Liver (tissue), 9 donors: Measurements from ENCODE around the gene BRD1. TPM values are rescaled to one million over a fixed set of nuclear protein-coding genes. Genes with fewer than 3 reads are reported as not detected.

ENCODE experiments used
- DNase-seq: peaks from one replicate; pipeline ENCODE4 v3.0.0-alpha.2; 2017; ENCODE audit warnings: low spot score
- H3K27ac ChIP-seq, 2 donors: one replicate each; pipeline ENCODE4 v1.7.0; 2013; ENCODE audit warnings: inconsistent platforms in 2 of 2, low read length in 2 of 2, control low read depth in 1 of 2, low read depth in 1 of 2, mild to moderate bottlenecking in 1 of 2
- H3K27me3 ChIP-seq, 4 donors: one replicate each; pipeline versions ENCODE4 v1.6.1 to v1.7.0; 2013; ENCODE audit warnings: low read length in 3 of 4, inconsistent platforms in 1 of 4, mild to moderate bottlenecking in 1 of 4, moderate library complexity in 1 of 4; ENCODE audit not compliant: control insufficient read depth in 4 of 4, insufficient read depth in 4 of 4
- H3K36me3 ChIP-seq, 4 donors: one replicate each; pipeline versions ENCODE4 v1.6.1 to v1.7.0; 2013; ENCODE audit warnings: low read length in 3 of 4, mild to moderate bottlenecking in 3 of 4, low read depth in 1 of 4, moderate library complexity in 1 of 4; ENCODE audit not compliant: control insufficient read depth in 4 of 4, insufficient read depth in 3 of 4
- H3K4me1 ChIP-seq, 4 donors: one replicate each; pipeline versions ENCODE4 v1.6.1 to v1.7.0; 2013; ENCODE audit warnings: low read length in 3 of 4, mild to moderate bottlenecking in 3 of 4, moderate library complexity in 1 of 4; ENCODE audit not compliant: control insufficient read depth in 4 of 4, insufficient read depth in 4 of 4
- H3K4me3 ChIP-seq, 3 donors: one replicate each; pipeline versions ENCODE4 v1.6.1 to v1.7.0; 2013; ENCODE audit warnings: low read length in 3 of 3, control low read depth in 1 of 3, low read depth in 1 of 3, mild to moderate bottlenecking in 1 of 3
- H3K9ac ChIP-seq, 2 donors: one replicate each; pipeline ENCODE4 v1.7.0; 2013; ENCODE audit warnings: low read length in 2 of 2, mild to moderate bottlenecking in 2 of 2, moderate library complexity in 2 of 2, control low read depth in 1 of 2, low read depth in 1 of 2
- H3K9me3 ChIP-seq, 4 donors: one replicate each; pipeline versions ENCODE4 v1.6.1 to v1.7.0; 2013; ENCODE audit warnings: low read length in 3 of 4; ENCODE audit not compliant: control insufficient read depth in 4 of 4
- EGR1 ChIP-seq, 2 donors: IDR thresholded peaks; 2 replicates each; pipeline ENCODE4 v1.6.1; 2016 to 2018; ENCODE audit warnings: antibody characterized with exemption in 2 of 2, low read depth in 2 of 2
- FOXA1 ChIP-seq: IDR thresholded peaks from 2 replicates; pipeline ENCODE4 v1.6.1; 2016; ENCODE audit warnings: antibody characterized with exemption
- FOXA2 ChIP-seq: IDR thresholded peaks from 2 replicates; pipeline ENCODE4 v1.6.1; 2016; ENCODE audit warnings: antibody characterized with exemption
- GABPA ChIP-seq, 2 donors: IDR thresholded peaks in 1 of 2; conservative IDR thresholded peaks in 1 of 2; 2 replicates each; pipeline ENCODE4 v1.6.1; 2016; ENCODE audit warnings: antibody characterized with exemption in 2 of 2, mild to moderate bottlenecking in 1 of 2, moderate library complexity in 1 of 2
- HNF4G ChIP-seq: IDR thresholded peaks from 2 replicates; pipeline ENCODE4 v1.6.1; 2016; ENCODE audit warnings: antibody characterized with exemption
- JUND ChIP-seq, 2 donors: IDR thresholded peaks; 2 replicates each; pipeline ENCODE4 v1.6.1; 2016; ENCODE audit warnings: antibody characterized with exemption in 2 of 2
- NR2F2 ChIP-seq: IDR thresholded peaks from 2 replicates; pipeline ENCODE4 v1.6.1; 2016; ENCODE audit warnings: antibody characterized with exemption
- RAD21 ChIP-seq, 2 donors: IDR thresholded peaks; 2 replicates each; pipeline ENCODE4 v1.6.1; 2016; ENCODE audit warnings: antibody characterized with exemption in 2 of 2, mild to moderate bottlenecking in 2 of 2
- RXRA ChIP-seq, 2 donors: IDR thresholded peaks; 2 replicates each; pipeline ENCODE4 v1.6.1; 2017 to 2018; ENCODE audit warnings: antibody characterized with exemption in 2 of 2, mild to moderate bottlenecking in 1 of 2
- SP1 ChIP-seq: IDR thresholded peaks from 2 replicates; pipeline ENCODE4 v1.6.1; 2018; ENCODE audit warnings: antibody characterized with exemption, mild to moderate bottlenecking
- TAF1 ChIP-seq: conservative IDR thresholded peaks from 2 replicates; pipeline ENCODE4 v1.6.1; 2016; ENCODE audit warnings: antibody characterized with exemption, mild to moderate bottlenecking
- YY1 ChIP-seq: IDR thresholded peaks from 2 replicates; pipeline ENCODE4 v1.6.1; 2016; ENCODE audit warnings: antibody characterized with exemption, mild to moderate bottlenecking
- WGBS: extraction: QIAGEN DNeasy Blood & Tissue Kit; methylation state at CpG from one replicate; pipeline ENCODE4 v1.1.7; 2013; 5-methylcytosine and 5-hydroxymethylcytosine counted together
- polyA plus RNA-seq, 2 donors: library from polyadenylated mRNA; stranded (reverse) in 1 of 2; unstranded in 1 of 2; fragments of 200-250 nt in 1 of 2; fragments of >200 nt in 1 of 2; fragmentation: Nextera tagmentation in 1 of 2; extraction: Ambion mirVana in 1 of 2; gene quantifications; one replicate each; pipeline versions ENCODE4 v1.2.1 to v1.2.3, GENCODE V29; 2013 to 2015
- total RNA-seq, 2 donors: library from RNA; depleted of rRNA; stranded (reverse); fragments of >200 nt; gene quantifications; one replicate each; pipeline ENCODE4 v1.2.3, GENCODE V29; 2014
- TF ChIP-seq, protein P1 (sequence below): fragments of 150-350 bp; IDR thresholded peaks from 2 replicates; pipeline ENCODE4 v1.5.1; 2017; ENCODE audit warnings: improper control_type of control experiment, low read depth, low read length; ENCODE audit not compliant: missing input control
- TF ChIP-seq, protein P2 (sequence below): IDR thresholded peaks from 2 replicates; pipeline ENCODE4 v1.6.1; 2016; ENCODE audit warnings: antibody characterized with exemption
- TF ChIP-seq, protein P3 (sequence below): IDR thresholded peaks from 2 replicates; pipeline ENCODE4 v1.6.1; 2016; ENCODE audit warnings: antibody characterized with exemption, mild to moderate bottlenecking
- TF ChIP-seq, protein P4 (sequence below): IDR thresholded peaks from 2 replicates; pipeline ENCODE4 v1.6.1; 2016; ENCODE audit warnings: antibody characterized with exemption
- donor health status: healthy.
- donor health status: healthy.
- donor health status: healthy.
- donor health status: healthy.
- donor health status: healthy.

Gene BRD1
- total and polyA plus RNA-seq, 4 donors, result 3.3 to 20.7 (median 11.6) TPM

DNA sequence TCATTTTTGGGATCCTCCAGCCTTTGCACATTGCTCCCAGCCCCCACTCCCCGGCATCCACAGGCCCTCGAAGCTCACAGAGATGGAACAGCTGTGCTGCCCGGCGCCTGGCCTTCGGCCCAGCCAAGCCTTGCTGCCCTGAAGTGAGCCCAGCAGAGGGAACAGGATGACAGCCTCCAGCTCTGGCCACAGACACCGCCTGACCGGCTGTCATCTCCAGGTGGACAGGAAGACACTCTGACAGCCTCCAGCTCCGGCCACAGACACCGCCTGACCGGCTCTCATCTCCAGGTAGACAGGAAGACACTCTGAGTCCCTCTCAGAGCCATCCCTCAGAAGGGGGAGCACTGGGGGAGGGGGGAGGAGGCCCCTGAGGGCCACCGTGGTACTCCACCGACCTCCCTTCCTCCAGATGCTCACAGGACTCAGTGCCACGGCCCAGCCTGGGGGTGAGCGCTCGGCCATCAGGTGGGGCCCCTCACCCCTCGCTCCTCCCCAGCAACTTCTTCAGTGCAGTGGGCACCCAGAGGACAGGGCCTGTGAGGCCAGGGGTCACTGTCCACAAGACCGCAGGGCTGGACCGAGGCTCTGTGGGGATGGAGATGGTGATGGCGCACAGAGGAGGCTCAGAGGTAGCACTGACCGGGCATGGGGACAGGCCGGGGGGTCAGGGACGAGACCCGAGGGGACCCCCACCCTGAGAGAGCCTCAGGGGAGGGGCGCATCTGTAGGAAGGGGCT is 58.6 kb downstream of the BRD1 start:
- WGBS, result 76% methylated on average over 24 of the region's 24 CpGs
- Histone ChIP-seq H3K27me3 (no peaks in the 10 kb centered on the region), H3K4me1 (no peaks in the 10 kb centered on the region), H3K9ac (no peak overlapping the region), H3K4me3 (no peak overlapping the region), H3K27ac (no peak overlapping the region), H3K36me3 (peaks cover 3 to 15% (median 7%) of the 10 kb centered on the region in 4 donors), H3K9me3 (peaks cover 4 to 10% (median 5%) of the 10 kb centered on the region in 4 donors)
- DNase-seq, result no peak
- no peak for TF ChIP-seq FOXA1
- no peak for TF ChIP-seq EGR1 (IDR thresholded peaks at IDR 0.05; ENCODE audit: low read depth in 2 of 2)
- TF ChIP-seq RAD21 (IDR thresholded peaks at IDR 0.05), result peak in 1 of 2 donors; percentile 11

DNA sequence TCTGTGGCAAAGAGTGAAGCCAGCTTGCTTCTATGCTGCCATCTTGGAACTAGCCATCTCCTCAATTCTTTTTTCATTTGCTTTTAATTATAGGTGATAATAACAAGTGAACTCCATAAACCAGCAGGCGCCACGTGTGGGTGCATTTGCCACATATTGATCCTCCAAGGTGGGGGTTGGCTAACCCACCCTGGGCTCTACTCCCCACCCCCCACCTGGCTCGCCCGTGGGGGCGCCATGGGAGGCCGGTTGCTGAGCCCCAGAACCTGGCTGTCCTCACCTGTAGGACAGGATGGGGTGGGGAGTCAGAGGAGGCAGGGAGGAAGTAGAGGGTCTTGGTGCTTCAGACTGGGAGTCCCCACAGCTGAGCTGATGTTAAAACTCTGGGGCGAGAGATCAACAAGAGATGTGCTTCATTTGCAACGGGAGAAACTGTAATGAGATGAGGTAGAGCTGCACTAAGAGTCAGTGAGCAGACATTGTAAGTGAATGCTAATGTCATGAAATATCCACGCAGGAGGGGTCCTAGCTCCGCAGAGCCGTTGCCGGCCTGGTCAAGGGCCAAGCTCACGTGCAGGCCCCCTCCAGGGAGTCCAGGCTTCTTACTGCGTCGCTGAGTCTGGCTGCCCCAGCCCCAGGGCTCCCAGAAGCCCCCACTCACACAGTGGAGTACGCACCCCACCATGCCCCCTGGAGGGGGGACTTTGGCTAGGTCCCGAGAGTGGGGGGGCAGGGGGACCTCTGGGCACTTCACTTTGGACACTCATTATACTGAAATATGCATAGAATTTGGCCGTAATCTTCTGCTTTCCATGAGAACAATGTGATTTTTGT is 59.4 kb downstream of the BRD1 start:
- peaks cover 2 to 7% (median 4%) of the 10 kb centered on the region in 4 donors for H3K36me3 ChIP-seq
- no peak overlapping the region for H3K4me3 ChIP-seq
- H3K27ac ChIP-seq, result no peak overlapping the region
- peaks cover 4 to 10% (median 5%) of the 10 kb centered on the region in 4 donors for H3K9me3 ChIP-seq
- H3K9ac ChIP-seq, result no peak overlapping the region
- no peaks in the 10 kb centered on the region for H3K27me3 ChIP-seq
- WGBS, result 84% methylated on average over 18 of the region's 18 CpGs
- no peak for TF ChIP-seq NR2F2
- TF ChIP-seq, protein P1, sequence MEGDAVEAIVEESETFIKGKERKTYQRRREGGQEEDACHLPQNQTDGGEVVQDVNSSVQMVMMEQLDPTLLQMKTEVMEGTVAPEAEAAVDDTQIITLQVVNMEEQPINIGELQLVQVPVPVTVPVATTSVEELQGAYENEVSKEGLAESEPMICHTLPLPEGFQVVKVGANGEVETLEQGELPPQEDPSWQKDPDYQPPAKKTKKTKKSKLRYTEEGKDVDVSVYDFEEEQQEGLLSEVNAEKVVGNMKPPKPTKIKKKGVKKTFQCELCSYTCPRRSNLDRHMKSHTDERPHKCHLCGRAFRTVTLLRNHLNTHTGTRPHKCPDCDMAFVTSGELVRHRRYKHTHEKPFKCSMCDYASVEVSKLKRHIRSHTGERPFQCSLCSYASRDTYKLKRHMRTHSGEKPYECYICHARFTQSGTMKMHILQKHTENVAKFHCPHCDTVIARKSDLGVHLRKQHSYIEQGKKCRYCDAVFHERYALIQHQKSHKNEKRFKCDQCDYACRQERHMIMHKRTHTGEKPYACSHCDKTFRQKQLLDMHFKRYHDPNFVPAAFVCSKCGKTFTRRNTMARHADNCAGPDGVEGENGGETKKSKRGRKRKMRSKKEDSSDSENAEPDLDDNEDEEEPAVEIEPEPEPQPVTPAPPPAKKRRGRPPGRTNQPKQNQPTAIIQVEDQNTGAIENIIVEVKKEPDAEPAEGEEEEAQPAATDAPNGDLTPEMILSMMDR, result no peak
- TF ChIP-seq JUND (IDR thresholded peaks at IDR 0.05), result no peak
- no peak for TF ChIP-seq TAF1
- TF ChIP-seq FOXA2, result no peak
- TF ChIP-seq RXRA (IDR thresholded peaks at IDR 0.05), result no peak
- TF ChIP-seq GABPA (IDR thresholded peaks at IDR 0.05 in 1 of 2, conservative IDR thresholded peaks at IDR 0.05 in 1 of 2), result no peak
- no peak for TF ChIP-seq YY1
- TF ChIP-seq, protein P2, sequence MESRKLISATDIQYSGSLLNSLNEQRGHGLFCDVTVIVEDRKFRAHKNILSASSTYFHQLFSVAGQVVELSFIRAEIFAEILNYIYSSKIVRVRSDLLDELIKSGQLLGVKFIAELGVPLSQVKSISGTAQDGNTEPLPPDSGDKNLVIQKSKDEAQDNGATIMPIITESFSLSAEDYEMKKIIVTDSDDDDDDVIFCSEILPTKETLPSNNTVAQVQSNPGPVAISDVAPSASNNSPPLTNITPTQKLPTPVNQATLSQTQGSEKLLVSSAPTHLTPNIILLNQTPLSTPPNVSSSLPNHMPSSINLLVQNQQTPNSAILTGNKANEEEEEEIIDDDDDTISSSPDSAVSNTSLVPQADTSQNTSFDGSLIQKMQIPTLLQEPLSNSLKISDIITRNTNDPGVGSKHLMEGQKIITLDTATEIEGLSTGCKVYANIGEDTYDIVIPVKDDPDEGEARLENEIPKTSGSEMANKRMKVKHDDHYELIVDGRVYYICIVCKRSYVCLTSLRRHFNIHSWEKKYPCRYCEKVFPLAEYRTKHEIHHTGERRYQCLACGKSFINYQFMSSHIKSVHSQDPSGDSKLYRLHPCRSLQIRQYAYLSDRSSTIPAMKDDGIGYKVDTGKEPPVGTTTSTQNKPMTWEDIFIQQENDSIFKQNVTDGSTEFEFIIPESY, result no peak
- TF ChIP-seq, protein P3, sequence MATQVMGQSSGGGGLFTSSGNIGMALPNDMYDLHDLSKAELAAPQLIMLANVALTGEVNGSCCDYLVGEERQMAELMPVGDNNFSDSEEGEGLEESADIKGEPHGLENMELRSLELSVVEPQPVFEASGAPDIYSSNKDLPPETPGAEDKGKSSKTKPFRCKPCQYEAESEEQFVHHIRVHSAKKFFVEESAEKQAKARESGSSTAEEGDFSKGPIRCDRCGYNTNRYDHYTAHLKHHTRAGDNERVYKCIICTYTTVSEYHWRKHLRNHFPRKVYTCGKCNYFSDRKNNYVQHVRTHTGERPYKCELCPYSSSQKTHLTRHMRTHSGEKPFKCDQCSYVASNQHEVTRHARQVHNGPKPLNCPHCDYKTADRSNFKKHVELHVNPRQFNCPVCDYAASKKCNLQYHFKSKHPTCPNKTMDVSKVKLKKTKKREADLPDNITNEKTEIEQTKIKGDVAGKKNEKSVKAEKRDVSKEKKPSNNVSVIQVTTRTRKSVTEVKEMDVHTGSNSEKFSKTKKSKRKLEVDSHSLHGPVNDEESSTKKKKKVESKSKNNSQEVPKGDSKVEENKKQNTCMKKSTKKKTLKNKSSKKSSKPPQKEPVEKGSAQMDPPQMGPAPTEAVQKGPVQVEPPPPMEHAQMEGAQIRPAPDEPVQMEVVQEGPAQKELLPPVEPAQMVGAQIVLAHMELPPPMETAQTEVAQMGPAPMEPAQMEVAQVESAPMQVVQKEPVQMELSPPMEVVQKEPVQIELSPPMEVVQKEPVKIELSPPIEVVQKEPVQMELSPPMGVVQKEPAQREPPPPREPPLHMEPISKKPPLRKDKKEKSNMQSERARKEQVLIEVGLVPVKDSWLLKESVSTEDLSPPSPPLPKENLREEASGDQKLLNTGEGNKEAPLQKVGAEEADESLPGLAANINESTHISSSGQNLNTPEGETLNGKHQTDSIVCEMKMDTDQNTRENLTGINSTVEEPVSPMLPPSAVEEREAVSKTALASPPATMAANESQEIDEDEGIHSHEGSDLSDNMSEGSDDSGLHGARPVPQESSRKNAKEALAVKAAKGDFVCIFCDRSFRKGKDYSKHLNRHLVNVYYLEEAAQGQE, result no peak
- TF ChIP-seq SP1, result no peak
- no peak for TF ChIP-seq EGR1 (IDR thresholded peaks at IDR 0.05; ENCODE audit: low read depth in 2 of 2)
- TF ChIP-seq FOXA1, result no peak
- TF ChIP-seq HNF4G, result no peak
- TF ChIP-seq, protein P4, sequence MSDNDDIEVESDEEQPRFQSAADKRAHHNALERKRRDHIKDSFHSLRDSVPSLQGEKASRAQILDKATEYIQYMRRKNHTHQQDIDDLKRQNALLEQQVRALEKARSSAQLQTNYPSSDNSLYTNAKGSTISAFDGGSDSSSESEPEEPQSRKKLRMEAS, result no peak
- no peak for DNase-seq
- H3K4me1 ChIP-seq, result no peaks in the 10 kb centered on the region
